ENCODE measurements around the gene RBCK1. TPM values are rescaled to one million over a fixed set of nuclear protein-coding genes. Genes with fewer than 3 reads are reported as not detected.

RBCK1 gene
- total and polyA plus RNA-seq, 10 of the 15 experiments (the other 5 are each of a cell fraction or from before 2014, with no cell fraction given), result 14.1 to 99.7 (median 76.0) TPM

DNA sequence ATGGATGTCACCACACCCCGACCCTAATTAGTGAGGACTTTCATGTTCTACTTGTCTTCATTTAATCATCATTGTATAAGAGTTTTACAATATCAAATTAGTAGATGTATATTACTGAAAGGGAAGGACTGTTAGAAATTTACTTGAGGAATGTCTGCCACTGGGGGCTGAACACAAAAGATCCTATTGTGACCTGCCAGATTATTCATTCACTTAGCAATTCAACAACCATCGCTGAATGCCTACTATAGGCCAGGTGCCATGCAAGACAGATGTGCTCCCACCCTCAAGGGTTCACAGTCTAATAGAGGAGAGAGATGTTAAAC is 8.0 kb upstream of the RBCK1 start (continued):
- no peak for TF ChIP-seq USF2 (IDR thresholded peaks at IDR 0.05; ENCODE audit: borderline replicate concordance, low read depth, low read length)
- TF ChIP-seq CHD1 (IDR thresholded peaks at IDR 0.05; ENCODE audit: low read depth, low read length), result no peak
- TF ChIP-seq NRF1 (conservative IDR thresholded peaks at IDR 0.05; ENCODE audit: low read depth, low read length), result no peak
- TF ChIP-seq, protein P1, sequence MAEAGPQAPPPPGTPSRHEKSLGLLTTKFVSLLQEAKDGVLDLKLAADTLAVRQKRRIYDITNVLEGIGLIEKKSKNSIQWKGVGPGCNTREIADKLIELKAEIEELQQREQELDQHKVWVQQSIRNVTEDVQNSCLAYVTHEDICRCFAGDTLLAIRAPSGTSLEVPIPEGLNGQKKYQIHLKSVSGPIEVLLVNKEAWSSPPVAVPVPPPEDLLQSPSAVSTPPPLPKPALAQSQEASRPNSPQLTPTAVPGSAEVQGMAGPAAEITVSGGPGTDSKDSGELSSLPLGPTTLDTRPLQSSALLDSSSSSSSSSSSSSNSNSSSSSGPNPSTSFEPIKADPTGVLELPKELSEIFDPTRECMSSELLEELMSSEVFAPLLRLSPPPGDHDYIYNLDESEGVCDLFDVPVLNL (IDR thresholded peaks at IDR 0.05; ENCODE audit: low read depth, low read length), result no peak
- no peak for TF ChIP-seq ETV6 (conservative IDR thresholded peaks at IDR 0.05 in 1 of 2, IDR thresholded peaks at IDR 0.05 in 1 of 2; ENCODE audit: borderline replicate concordance in 1 of 2, low read depth in 1 of 2)
- no peak for TF ChIP-seq ZZZ3 (IDR thresholded peaks at IDR 0.05; ENCODE audit: control insufficient read depth, insufficient read length, low read depth)
- TF ChIP-seq RAD51 (IDR thresholded peaks at IDR 0.05), result no peak
- no peak for TF ChIP-seq PBX3 (IDR thresholded peaks at IDR 0.05; ENCODE audit: insufficient replicate concordance, low read depth, low read length)

Data from GM12878 (cell line).